Activated gamma-delta T cell treated with Interleukin-2 at 50 U/mL for 16 hours (primary cell): ENCODE data around the gene ERMAP.

ENCODE experiments used
- DNase-seq: peaks from one replicate; pipeline ENCODE4 v3.0.0-alpha.2; 2020

Gene ERMAP

GRCh38 chr1:42880384-42880783 is 63.5 kb downstream of the ERMAP start:
- DNase-seq: no peak

DNA sequence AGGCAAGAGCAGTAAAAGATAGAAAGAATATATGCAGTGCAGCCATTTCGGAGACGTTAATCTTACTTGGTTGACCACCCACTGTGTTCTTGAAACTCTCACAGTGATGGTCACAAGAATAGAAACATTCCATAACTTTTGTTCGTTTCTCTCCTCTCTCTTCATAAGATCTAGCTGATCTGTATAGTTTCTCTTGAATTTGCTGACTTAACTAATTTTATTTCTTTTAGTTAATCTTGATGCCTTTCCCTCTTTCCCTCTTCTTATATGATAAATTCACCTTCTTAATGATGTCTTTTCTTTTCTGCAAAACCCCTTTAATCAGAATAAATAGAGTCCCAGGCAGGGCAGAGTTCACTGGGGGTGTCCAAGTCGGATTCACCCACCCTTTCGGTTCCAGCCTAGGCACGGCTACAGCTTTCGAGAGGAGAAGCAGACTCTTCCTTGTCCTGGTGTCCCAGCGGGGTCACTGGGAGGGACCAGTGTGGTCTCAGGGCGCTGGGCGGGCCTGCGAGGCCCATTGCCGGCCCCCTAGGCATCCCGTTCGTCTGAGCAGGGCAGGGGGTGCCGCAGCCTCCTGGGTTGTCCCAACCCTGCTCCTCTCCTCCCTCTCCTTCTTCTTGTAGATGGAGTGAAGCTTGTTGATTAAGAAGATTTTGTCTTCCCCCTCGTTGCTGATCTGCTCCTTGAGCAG is 69.3 kb downstream of the ERMAP start:
- DNase-seq: no peak

DNA sequence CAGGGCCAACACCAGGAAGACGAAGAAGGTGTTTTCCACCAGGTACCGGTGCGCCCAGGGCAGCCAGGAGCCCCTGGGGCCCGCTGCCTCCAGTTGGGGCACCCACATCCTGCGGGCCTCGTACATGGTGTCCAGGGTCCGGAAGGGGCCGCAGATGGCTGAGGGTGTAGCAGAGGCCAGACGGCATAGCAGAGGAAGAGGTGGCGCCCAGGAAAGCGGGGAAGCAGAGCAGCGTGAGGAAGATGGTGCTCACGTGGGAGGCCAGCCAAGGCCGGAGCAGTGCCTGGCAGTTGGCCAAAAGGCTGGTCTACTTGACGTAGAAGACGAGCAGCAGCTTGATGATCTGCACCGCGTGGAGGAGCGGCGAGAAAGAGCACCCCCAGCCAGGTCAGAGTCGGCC is 69.9 kb downstream of the ERMAP start:
- no peak for DNase-seq

DNA sequence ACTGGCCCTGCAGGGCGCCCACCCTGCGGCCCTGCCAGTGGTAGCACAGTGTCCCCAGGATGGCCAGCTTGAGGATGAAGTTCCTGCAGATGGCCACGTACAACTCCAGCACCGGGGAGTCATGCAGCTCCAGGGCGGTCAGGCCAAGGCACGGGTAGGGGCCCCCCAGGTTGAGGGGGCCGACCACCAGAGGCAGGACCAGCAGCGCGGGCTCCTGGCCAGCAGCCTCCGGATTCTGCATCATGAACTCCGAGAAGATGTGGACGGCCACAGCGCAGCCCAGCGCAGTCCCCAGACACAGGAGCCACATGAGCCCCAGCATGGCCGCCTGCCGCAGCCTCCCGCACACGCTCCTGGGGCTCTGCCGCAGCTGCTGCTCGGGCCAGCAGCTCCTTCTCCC is 70.4 kb downstream of the ERMAP start:
- no peak for DNase-seq

GRCh38 chr1:42888013-42888633 is 71.2 kb downstream of the ERMAP start:
- DNase-seq: no peak

- DNase-seq: no peak
Measured at GRCh38 chr1:42889264-42889663, 72.3 kb downstream of the ERMAP start.

GRCh38 chr1:42891465-42892138 is 74.7 kb downstream of the ERMAP start:
- DNase-seq: no peak
